ENCODE measurements around the gene SMS.

- TF ChIP-seq POLR2AphosphoS5 (IDR thresholded peaks at IDR 0.05; ENCODE audit: borderline replicate concordance, low read depth, low read length) (no peak), EZH2 (IDR thresholded peaks at IDR 0.05) (no peak)
These were observed 35.2 kb upstream of the SMS start for GRCh38 chrX:21905313-21905712.

Data from SK-N-MC (cell line).